ENCODE data around the gene TBKBP1.

TBKBP1 gene

DNA sequence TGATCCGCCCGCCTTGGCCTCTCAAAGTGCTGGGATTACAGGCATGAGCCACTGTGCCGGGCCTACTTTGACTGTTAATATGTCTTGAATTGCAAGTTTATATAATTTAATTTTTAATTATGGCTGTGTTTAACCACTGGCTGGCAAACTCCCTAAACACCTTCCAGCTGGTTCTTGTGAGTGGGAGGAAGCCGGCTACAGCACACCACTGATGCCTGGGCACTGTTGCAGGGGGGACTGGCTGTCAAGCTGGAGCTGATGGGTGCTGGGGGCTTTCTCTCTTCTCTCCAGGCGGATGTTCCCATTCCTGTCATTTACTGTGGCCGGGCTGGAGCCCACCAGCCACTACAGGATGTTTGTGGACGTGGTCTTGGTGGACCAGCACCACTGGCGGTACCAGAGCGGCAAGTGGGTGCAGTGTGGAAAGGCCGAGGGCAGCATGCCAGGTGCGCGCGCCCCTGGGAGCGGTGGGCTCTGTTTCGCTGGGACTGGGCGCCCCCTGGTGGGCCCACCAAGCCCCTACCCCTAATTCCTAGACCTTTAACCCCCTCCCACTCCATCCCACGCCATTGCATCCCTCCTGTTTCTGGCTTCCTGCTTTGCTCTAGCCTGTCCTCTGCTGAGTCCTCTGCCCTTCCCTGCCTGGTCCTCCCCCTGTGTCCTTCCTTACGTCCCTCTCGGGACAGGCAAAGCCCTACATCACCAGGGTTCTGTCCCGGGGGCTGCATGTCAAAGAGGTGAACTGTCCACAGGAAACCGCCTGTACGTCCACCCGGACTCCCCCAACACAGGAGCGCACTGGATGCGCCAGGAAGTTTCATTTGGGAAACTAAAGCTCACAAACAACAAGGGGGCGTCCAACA is 48.6 kb downstream of the TBKBP1 start (continued):
- TF ChIP-seq, protein P1, sequence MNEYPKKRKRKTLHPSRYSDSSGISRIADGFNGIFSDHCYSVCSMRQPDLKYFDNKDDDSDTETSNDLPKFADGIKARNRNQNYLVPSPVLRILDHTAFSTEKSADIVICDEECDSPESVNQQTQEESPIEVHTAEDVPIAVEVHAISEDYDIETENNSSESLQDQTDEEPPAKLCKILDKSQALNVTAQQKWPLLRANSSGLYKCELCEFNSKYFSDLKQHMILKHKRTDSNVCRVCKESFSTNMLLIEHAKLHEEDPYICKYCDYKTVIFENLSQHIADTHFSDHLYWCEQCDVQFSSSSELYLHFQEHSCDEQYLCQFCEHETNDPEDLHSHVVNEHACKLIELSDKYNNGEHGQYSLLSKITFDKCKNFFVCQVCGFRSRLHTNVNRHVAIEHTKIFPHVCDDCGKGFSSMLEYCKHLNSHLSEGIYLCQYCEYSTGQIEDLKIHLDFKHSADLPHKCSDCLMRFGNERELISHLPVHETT (tag by site-specific recombination; IDR thresholded peaks at IDR 0.05) = no peak
- TF ChIP-seq, protein P2, sequence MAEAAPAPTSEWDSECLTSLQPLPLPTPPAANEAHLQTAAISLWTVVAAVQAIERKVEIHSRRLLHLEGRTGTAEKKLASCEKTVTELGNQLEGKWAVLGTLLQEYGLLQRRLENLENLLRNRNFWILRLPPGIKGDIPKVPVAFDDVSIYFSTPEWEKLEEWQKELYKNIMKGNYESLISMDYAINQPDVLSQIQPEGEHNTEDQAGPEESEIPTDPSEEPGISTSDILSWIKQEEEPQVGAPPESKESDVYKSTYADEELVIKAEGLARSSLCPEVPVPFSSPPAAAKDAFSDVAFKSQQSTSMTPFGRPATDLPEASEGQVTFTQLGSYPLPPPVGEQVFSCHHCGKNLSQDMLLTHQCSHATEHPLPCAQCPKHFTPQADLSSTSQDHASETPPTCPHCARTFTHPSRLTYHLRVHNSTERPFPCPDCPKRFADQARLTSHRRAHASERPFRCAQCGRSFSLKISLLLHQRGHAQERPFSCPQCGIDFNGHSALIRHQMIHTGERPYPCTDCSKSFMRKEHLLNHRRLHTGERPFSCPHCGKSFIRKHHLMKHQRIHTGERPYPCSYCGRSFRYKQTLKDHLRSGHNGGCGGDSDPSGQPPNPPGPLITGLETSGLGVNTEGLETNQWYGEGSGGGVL (tag by site-specific recombination; IDR thresholded peaks at IDR 0.05) = no peak
- TF ChIP-seq, protein P3, sequence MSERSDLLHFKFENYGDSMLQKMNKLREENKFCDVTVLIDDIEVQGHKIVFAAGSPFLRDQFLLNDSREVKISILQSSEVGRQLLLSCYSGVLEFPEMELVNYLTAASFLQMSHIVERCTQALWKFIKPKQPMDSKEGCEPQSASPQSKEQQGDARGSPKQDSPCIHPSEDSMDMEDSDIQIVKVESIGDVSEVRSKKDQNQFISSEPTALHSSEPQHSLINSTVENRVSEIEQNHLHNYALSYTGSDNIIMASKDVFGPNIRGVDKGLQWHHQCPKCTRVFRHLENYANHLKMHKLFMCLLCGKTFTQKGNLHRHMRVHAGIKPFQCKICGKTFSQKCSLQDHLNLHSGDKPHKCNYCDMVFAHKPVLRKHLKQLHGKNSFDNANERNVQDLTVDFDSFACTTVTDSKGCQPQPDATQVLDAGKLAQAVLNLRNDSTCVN (tag by site-specific recombination; optimal IDR thresholded peaks at IDR 0.05) = peak; percentile 18
- TF ChIP-seq, protein P4, sequence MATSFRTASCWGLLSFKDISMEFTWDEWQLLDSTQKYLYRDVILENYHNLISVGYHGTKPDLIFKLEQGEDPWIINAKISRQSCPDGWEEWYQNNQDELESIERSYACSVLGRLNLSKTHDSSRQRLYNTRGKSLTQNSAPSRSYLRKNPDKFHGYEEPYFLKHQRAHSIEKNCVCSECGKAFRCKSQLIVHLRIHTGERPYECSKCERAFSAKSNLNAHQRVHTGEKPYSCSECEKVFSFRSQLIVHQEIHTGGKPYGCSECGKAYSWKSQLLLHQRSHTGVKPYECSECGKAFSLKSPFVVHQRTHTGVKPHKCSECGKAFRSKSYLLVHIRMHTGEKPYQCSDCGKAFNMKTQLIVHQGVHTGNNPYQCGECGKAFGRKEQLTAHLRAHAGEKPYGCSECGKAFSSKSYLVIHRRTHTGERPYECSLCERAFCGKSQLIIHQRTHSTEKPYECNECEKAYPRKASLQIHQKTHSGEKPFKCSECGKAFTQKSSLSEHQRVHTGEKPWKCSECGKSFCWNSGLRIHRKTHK (tag by site-specific recombination; IDR thresholded peaks at IDR 0.05) = no peak
- no peak for TF ChIP-seq IKZF3 (tag by site-specific recombination; IDR thresholded peaks at IDR 0.05)
- no peak for TF ChIP-seq BCL11B (tag by site-specific recombination; IDR thresholded peaks at IDR 0.05; ENCODE audit: low read depth)
- TF ChIP-seq, protein P5, sequence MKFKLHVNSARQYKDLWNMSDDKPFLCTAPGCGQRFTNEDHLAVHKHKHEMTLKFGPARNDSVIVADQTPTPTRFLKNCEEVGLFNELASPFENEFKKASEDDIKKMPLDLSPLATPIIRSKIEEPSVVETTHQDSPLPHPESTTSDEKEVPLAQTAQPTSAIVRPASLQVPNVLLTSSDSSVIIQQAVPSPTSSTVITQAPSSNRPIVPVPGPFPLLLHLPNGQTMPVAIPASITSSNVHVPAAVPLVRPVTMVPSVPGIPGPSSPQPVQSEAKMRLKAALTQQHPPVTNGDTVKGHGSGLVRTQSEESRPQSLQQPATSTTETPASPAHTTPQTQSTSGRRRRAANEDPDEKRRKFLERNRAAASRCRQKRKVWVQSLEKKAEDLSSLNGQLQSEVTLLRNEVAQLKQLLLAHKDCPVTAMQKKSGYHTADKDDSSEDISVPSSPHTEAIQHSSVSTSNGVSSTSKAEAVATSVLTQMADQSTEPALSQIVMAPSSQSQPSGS (tag by site-specific recombination; IDR thresholded peaks at IDR 0.05; ENCODE audit: low read depth) = no peak
- TF ChIP-seq ZBTB21 (tag by site-specific recombination; IDR thresholded peaks at IDR 0.05) = no peak
- TF ChIP-seq ZFHX2 (tag by site-specific recombination; conservative IDR thresholded peaks at IDR 0.05) = peak; percentile 90
- TF ChIP-seq RBAK (tag by site-specific recombination; IDR thresholded peaks at IDR 0.05) = no peak
- no peak for TF ChIP-seq ZNF48 (tag by site-specific recombination; IDR thresholded peaks at IDR 0.05)
- TF ChIP-seq ZNF416 (tag by site-specific recombination; IDR thresholded peaks at IDR 0.05) = no peak
- TF ChIP-seq ZNF366 (tag by site-specific recombination; conservative IDR thresholded peaks at IDR 0.05) = no peak
- TF ChIP-seq ZNF175 (tag by site-specific recombination; IDR thresholded peaks at IDR 0.05) = no peak
- no peak for TF ChIP-seq ZNF701 (tag by site-specific recombination; IDR thresholded peaks at IDR 0.05)
- TF ChIP-seq KLF16 (tag by site-specific recombination; IDR thresholded peaks at IDR 0.05) = no peak
- TF ChIP-seq, protein P6, sequence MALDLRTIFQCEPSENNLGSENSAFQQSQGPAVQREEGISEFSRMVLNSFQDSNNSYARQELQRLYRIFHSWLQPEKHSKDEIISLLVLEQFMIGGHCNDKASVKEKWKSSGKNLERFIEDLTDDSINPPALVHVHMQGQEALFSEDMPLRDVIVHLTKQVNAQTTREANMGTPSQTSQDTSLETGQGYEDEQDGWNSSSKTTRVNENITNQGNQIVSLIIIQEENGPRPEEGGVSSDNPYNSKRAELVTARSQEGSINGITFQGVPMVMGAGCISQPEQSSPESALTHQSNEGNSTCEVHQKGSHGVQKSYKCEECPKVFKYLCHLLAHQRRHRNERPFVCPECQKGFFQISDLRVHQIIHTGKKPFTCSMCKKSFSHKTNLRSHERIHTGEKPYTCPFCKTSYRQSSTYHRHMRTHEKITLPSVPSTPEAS (tag by site-specific recombination; IDR thresholded peaks at IDR 0.05) = no peak
- TF ChIP-seq, protein P7, sequence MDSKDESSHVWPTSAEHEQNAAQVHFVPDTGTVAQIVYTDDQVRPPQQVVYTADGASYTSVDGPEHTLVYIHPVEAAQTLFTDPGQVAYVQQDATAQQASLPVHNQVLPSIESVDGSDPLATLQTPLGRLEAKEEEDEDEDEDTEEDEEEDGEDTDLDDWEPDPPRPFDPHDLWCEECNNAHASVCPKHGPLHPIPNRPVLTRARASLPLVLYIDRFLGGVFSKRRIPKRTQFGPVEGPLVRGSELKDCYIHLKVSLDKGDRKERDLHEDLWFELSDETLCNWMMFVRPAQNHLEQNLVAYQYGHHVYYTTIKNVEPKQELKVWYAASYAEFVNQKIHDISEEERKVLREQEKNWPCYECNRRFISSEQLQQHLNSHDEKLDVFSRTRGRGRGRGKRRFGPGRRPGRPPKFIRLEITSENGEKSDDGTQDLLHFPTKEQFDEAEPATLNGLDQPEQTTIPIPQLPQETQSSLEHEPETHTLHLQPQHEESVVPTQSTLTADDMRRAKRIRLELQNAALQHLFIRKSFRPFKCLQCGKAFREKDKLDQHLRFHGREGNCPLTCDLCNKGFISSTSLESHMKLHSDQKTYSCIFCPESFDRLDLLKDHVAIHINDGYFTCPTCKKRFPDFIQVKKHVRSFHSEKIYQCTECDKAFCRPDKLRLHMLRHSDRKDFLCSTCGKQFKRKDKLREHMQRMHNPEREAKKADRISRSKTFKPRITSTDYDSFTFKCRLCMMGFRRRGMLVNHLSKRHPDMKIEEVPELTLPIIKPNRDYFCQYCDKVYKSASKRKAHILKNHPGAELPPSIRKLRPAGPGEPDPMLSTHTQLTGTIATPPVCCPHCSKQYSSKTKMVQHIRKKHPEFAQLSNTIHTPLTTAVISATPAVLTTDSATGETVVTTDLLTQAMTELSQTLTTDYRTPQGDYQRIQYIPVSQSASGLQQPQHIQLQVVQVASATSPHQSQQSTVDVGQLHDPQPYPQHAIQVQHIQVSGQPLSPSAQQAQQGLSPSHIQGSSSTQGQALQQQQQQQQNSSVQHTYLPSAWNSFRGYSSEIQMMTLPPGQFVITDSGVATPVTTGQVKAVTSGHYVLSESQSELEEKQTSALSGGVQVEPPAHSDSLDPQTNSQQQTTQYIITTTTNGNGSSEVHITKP (tag by site-specific recombination; IDR thresholded peaks at IDR 0.05) = no peak
- TF ChIP-seq FEZF1 (tag by site-specific recombination; IDR thresholded peaks at IDR 0.05) = no peak
- TF ChIP-seq, protein P8, sequence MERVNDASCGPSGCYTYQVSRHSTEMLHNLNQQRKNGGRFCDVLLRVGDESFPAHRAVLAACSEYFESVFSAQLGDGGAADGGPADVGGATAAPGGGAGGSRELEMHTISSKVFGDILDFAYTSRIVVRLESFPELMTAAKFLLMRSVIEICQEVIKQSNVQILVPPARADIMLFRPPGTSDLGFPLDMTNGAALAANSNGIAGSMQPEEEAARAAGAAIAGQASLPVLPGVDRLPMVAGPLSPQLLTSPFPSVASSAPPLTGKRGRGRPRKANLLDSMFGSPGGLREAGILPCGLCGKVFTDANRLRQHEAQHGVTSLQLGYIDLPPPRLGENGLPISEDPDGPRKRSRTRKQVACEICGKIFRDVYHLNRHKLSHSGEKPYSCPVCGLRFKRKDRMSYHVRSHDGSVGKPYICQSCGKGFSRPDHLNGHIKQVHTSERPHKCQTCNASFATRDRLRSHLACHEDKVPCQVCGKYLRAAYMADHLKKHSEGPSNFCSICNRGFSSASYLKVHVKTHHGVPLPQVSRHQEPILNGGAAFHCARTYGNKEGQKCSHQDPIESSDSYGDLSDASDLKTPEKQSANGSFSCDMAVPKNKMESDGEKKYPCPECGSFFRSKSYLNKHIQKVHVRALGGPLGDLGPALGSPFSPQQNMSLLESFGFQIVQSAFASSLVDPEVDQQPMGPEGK (tag by site-specific recombination; IDR thresholded peaks at IDR 0.05) = no peak
- TF ChIP-seq, protein P9, sequence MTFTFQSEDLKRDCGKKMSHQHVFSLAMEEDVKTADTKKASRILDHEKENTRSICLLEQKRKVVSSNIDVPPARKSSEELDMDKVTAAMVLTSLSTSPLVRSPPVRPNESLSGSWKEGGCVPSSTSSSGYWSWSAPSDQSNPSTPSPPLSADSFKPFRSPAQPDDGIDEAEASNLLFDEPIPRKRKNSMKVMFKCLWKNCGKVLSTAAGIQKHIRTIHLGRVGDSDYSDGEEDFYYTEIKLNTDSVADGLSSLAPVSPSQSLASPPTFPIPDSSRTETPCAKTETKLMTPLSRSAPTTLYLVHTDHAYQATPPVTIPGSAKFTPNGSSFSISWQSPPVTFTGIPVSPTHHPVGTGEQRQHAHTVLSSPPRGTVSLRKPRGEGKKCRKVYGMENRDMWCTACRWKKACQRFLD (tag by site-specific recombination; IDR thresholded peaks at IDR 0.05) = no peak
